B cell (primary cell): ENCODE measurements around the gene SCYGR1.

Experiments used
- EZH2 ChIP-seq: IDR thresholded peaks from 2 replicates; pipeline ENCODE4 v1.6.1; 2012; ENCODE audit warnings: borderline replicate concordance, low read depth, mild to moderate bottlenecking, moderate library complexity, low read length; ENCODE audit not compliant: insufficient read depth, poor library complexity, severe bottlenecking
- TF ChIP-seq, protein P1 (sequence below): fragments of 200-600 bp; IDR thresholded peaks from one replicate; pipeline ENCODE4 v1.8.0; 2022; ENCODE audit warnings: antibody characterized with exemption, mild to moderate bottlenecking

DNA sequence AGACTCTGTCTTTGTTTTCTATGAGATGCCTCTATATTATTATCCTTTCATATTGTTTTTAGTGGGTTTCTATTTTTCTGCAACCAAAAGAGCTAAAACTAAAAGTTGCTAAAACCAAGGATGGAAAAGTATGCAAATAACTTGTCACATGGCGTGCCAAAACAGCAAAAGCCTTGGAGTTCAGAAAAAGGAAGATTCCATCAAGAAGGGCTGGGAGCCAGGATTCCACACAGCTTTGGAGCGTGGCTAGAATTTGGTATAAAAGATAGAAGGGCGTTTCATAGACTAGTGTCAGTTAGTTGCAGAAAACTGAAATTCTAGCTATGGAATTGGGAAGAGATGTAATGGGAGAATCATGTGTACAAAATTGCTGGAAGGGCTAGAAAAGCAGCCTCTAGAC lies 4.1 kb downstream of the SCYGR1 start:
- TF ChIP-seq, protein P1, sequence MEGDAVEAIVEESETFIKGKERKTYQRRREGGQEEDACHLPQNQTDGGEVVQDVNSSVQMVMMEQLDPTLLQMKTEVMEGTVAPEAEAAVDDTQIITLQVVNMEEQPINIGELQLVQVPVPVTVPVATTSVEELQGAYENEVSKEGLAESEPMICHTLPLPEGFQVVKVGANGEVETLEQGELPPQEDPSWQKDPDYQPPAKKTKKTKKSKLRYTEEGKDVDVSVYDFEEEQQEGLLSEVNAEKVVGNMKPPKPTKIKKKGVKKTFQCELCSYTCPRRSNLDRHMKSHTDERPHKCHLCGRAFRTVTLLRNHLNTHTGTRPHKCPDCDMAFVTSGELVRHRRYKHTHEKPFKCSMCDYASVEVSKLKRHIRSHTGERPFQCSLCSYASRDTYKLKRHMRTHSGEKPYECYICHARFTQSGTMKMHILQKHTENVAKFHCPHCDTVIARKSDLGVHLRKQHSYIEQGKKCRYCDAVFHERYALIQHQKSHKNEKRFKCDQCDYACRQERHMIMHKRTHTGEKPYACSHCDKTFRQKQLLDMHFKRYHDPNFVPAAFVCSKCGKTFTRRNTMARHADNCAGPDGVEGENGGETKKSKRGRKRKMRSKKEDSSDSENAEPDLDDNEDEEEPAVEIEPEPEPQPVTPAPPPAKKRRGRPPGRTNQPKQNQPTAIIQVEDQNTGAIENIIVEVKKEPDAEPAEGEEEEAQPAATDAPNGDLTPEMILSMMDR, result no peak
- TF ChIP-seq EZH2, result no peak
